ENCODE results near the gene DDR2. TPM values are rescaled to one million over a fixed set of nuclear protein-coding genes. Genes with fewer than 3 reads are reported as not detected.

Gene DDR2
- total RNA-seq, 4 donors from 2014 or later: 76.5 to 120 (median 103) TPM

- Histone ChIP-seq H3K27me3 (no peaks in the 10 kb centered on the region), H3K4me3 (no peak overlapping the region), H3K27ac (no peak overlapping the region), H3K9me3 (no peaks in the 10 kb centered on the region), H3K4me1 (peaks cover 0 to 35% (median 0%) of the 10 kb centered on the region in 4 donors), H3K36me3 (no peaks in the 10 kb centered on the region)
- TF ChIP-seq EP300 (IDR thresholded peaks at IDR 0.05): no peak
- TF ChIP-seq POLR2A (IDR thresholded peaks at IDR 0.05): no peak
- TF ChIP-seq CTCF (IDR thresholded peaks at IDR 0.05): no peak
- no peak for DNase-seq (ENCODE audit: low spot score in 2 of 2)
- 77 to 84% methylated on average over 3 of the region's 3 CpGs for WGBS, 2 donors
Observed at GRCh38 chr1:162649583-162649982, 17.3 kb downstream of the DDR2 start.

GRCh38 chr1:162654915-162655620 is 22.8 kb downstream of the DDR2 start:
- 74 to 76% methylated on average over 5 of the region's 5 CpGs for WGBS, 2 donors
- DNase-seq (ENCODE audit: low spot score in 2 of 2): no peak
- peaks cover 0 to 23% (median 0%) of the 10 kb centered on the region in 4 donors for H3K4me1 ChIP-seq
- H3K4me3 ChIP-seq: no peak overlapping the region
- H3K27ac ChIP-seq: no peak overlapping the region
- H3K27me3 ChIP-seq: no peaks in the 10 kb centered on the region
- no peaks in the 10 kb centered on the region for H3K9me3 ChIP-seq
- TF ChIP-seq POLR2A (IDR thresholded peaks at IDR 0.05) (no peak), EP300 (IDR thresholded peaks at IDR 0.05) (no peak), CTCF (IDR thresholded peaks at IDR 0.05) (no peak)
- peaks cover 0 to 24% (median 0%) of the 10 kb centered on the region in 3 donors for H3K36me3 ChIP-seq

DNA sequence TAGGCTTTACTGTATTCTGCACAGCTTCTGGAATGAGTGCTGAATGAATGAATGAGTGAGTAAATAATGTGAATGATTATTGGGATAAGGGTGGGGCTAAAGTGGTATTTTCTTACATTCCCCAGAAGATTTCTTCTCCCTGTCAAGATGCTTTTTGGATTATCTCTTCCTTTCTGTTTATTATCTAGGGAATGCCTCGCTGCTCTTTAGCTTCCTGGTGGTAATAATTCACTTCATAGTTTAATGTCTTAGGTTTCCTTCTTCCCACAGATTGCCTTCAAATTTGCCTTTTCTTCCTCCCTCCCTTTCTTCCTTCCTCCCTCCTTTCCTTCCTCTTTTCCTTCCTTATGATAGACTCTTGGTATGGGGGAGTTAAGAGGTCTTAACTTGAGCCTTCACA is 24.0 kb downstream of the DDR2 start:
- TF ChIP-seq EP300 (IDR thresholded peaks at IDR 0.05) (no peak), CTCF (IDR thresholded peaks at IDR 0.05) (no peak), POLR2A (IDR thresholded peaks at IDR 0.05) (no peak)
- H3K4me3 ChIP-seq: no peak overlapping the region
- peaks cover 0 to 24% (median 0%) of the 10 kb centered on the region in 3 donors for H3K36me3 ChIP-seq
- H3K4me1 ChIP-seq: peaks cover 0 to 23% (median 0%) of the 10 kb centered on the region in 4 donors
- H3K27me3 ChIP-seq: no peaks in the 10 kb centered on the region
- no peak overlapping the region for H3K27ac ChIP-seq
- no peak for DNase-seq (ENCODE audit: low spot score in 2 of 2)
- no peaks in the 10 kb centered on the region for H3K9me3 ChIP-seq
- WGBS, 2 donors: 40 to 54% methylated on average over 1 of the region's 1 CpG

GRCh38 chr1:162660574-162660973 is 28.3 kb downstream of the DDR2 start:
- Histone ChIP-seq H3K9me3 (no peaks in the 10 kb centered on the region), H3K4me3 (no peak overlapping the region), H3K36me3 (peaks cover 0 to 24% (median 0%) of the 10 kb centered on the region in 3 donors), H3K4me1 (peaks cover 0 to 16% (median 3%) of the 10 kb centered on the region in 4 donors), H3K27ac (no peak overlapping the region), H3K27me3 (no peaks in the 10 kb centered on the region)
- WGBS, 2 donors: 50 to 59% methylated on average over 2 of the region's 2 CpGs
- TF ChIP-seq POLR2A (IDR thresholded peaks at IDR 0.05): no peak
- no peak for TF ChIP-seq CTCF (IDR thresholded peaks at IDR 0.05)
- no peak for TF ChIP-seq EP300 (IDR thresholded peaks at IDR 0.05)
- no peak for DNase-seq (ENCODE audit: low spot score in 2 of 2)

DNA sequence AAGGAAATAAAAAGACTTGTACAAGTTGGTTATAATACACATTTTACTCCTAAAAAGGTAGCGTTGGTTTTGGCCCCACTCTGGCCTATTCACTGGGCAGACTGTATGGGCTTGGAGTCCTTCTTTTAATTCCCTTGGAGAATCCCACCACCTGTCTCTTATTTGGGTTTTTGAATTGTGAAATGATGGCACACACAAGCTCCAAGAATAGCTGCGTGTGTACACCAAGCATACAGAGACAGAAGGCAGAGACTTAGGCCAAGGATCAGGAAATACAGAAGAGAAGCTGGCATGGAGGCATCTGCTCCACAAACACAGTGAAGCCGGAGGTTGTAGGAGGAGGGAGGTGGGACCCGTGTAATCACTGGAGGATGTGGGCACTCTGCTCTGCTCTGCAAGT is 29.1 kb downstream of the DDR2 start:
- Histone ChIP-seq H3K4me3 (no peak overlapping the region), H3K9me3 (no peaks in the 10 kb centered on the region), H3K4me1 (peaks cover 0 to 14% (median 3%) of the 10 kb centered on the region in 4 donors), H3K27me3 (no peaks in the 10 kb centered on the region), H3K36me3 (peaks cover 0 to 24% (median 0%) of the 10 kb centered on the region in 3 donors), H3K27ac (no peak overlapping the region)
- WGBS, 2 donors: 77 to 84% methylated on average over 4 of the region's 4 CpGs
- TF ChIP-seq POLR2A (IDR thresholded peaks at IDR 0.05): no peak
- no peak for TF ChIP-seq CTCF (IDR thresholded peaks at IDR 0.05)
- no peak for TF ChIP-seq EP300 (IDR thresholded peaks at IDR 0.05)
- DNase-seq (ENCODE audit: low spot score in 2 of 2): no peak
